C4-2B (cell line): ENCODE data around the gene ZNF652.

Experiments used
- CTCF ChIP-seq: fragments of 450-650 bp; conservative IDR thresholded peaks from 2 replicates; pipeline ENCODE4 v1.5.1; 2017; ENCODE audit warnings: mild to moderate bottlenecking
- ZFX ChIP-seq: fragments of 450-650 bp; IDR thresholded peaks from 2 replicates; pipeline ENCODE4 v1.6.1; 2017

- TF ChIP-seq CTCF (no peak), ZFX (no peak)
Measured at GRCh38 chr17:49370971-49371834, 9.2 kb upstream of the ZNF652 start.
